Tibial nerve (tissue), 4 donors: Measurements from ENCODE around the gene PREX1. TPM values are rescaled to one million over a fixed set of nuclear protein-coding genes. Genes with fewer than 3 reads are reported as not detected.

ENCODE experiments used
- DNase-seq, 2 donors: peaks; one replicate each; pipeline ENCODE4 v3.0.0-alpha.2; 2019; ENCODE audit warnings: low spot score in 2 of 2
- H3K27ac ChIP-seq, 4 donors: fragments of 200-600 bp; sonication (generic) in 3 of 4; one replicate each; pipeline ENCODE4 v1.5.1; 2017 to 2019; ENCODE audit warnings: mild to moderate bottlenecking in 1 of 4
- H3K27me3 ChIP-seq, 2 donors: fragments of 200-600 bp; sonication (generic) in 1 of 2; one replicate each; pipeline versions ENCODE4 v1.5.1 to v1.6.0; 2017 to 2019
- H3K36me3 ChIP-seq, 3 donors: fragments of 200-600 bp; sonication (generic); one replicate each; pipeline ENCODE4 v1.5.1; 2018 to 2019
- H3K4me1 ChIP-seq, 4 donors: fragments of 200-600 bp; sonication (generic) in 3 of 4; one replicate each; pipeline ENCODE4 v1.5.1; 2017 to 2019
- H3K4me3 ChIP-seq, 4 donors: fragments of 200-600 bp; sonication (generic) in 3 of 4; one replicate each; pipeline ENCODE4 v1.5.1; 2017 to 2019; ENCODE audit warnings: mild to moderate bottlenecking in 1 of 4, moderate library complexity in 1 of 4
- H3K9me3 ChIP-seq, 4 donors: fragments of 200-600 bp; sonication (generic) in 3 of 4; one replicate each; pipeline ENCODE4 v1.5.1; 2017 to 2019
- EP300 ChIP-seq, 2 donors: sonication (generic); formaldehyde crosslinking; IDR thresholded peaks; one replicate each; pipeline ENCODE4 v1.6.1; 2017; ENCODE audit warnings: antibody characterized with exemption in 2 of 2, mild to moderate bottlenecking in 1 of 2
- POLR2A ChIP-seq, 2 donors: fragments of 450-650 bp; IDR thresholded peaks; one replicate each; pipeline ENCODE4 v1.6.1; 2017; ENCODE audit warnings: antibody characterized with exemption in 2 of 2, mild to moderate bottlenecking in 2 of 2, moderate library complexity in 2 of 2
- WGBS, 2 donors: methylation state at CpG; one replicate each; pipeline ENCODE4 v1.1.5; 2018; 5-methylcytosine and 5-hydroxymethylcytosine counted together
- total RNA-seq, 4 donors: library from RNA; depleted of rRNA; stranded (reverse); fragments of >200 nt; gene quantifications; one replicate each; pipeline ENCODE4 v1.1.0, GENCODE V29; 2016
- TF ChIP-seq, protein P1 (sequence below), 5 experiments: fragments of 200-600 bp in 3 of 5; fragments of 450-650 bp in 2 of 5; sonication (generic) in 3 of 5; IDR thresholded peaks; one replicate each; pipeline ENCODE4 v1.5.1; 2016 to 2019; ENCODE audit warnings: antibody characterized with exemption in 5 of 5, mild to moderate bottlenecking in 3 of 5, moderate library complexity in 2 of 5

The PREX1 gene
- total RNA-seq, 4 donors from 2014 or later, result 30.1 to 50.7 (median 32.5) TPM

DNA sequence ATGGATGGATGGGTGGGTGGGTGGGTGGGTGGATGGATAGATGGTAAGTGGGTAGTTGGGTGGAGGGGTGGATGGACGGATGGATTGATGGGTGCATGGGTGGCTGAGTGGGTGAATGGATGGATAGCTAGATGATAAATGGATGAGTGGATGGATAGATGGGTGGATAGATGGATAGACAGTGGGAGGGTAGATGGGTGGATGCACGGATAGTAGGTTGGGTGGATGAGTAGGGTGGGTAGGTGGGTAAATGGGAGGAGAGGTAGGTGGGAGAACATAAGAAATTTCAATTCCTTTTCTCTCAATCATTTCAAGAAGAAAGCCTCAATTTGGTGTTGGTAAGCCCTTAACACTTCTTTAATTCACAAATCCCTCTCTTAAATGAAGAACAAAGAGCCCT is 186.9 kb downstream of the PREX1 start:
- WGBS, 2 donors, result 87 to 88% methylated on average over 2 of the region's 2 CpGs
- Histone ChIP-seq H3K27ac (no peak overlapping the region), H3K9me3 (no peaks in the 10 kb centered on the region), H3K36me3 (peaks cover 0 to 97% (median 5%) of the 10 kb centered on the region in 3 donors), H3K4me3 (no peak overlapping the region), H3K4me1 (no peaks in the 10 kb centered on the region), H3K27me3 (no peaks in the 10 kb centered on the region)
- DNase-seq, result no peak
- TF ChIP-seq EP300 (IDR thresholded peaks at IDR 0.05) (no peak), POLR2A (IDR thresholded peaks at IDR 0.05) (no peak)
- TF ChIP-seq, protein P1, sequence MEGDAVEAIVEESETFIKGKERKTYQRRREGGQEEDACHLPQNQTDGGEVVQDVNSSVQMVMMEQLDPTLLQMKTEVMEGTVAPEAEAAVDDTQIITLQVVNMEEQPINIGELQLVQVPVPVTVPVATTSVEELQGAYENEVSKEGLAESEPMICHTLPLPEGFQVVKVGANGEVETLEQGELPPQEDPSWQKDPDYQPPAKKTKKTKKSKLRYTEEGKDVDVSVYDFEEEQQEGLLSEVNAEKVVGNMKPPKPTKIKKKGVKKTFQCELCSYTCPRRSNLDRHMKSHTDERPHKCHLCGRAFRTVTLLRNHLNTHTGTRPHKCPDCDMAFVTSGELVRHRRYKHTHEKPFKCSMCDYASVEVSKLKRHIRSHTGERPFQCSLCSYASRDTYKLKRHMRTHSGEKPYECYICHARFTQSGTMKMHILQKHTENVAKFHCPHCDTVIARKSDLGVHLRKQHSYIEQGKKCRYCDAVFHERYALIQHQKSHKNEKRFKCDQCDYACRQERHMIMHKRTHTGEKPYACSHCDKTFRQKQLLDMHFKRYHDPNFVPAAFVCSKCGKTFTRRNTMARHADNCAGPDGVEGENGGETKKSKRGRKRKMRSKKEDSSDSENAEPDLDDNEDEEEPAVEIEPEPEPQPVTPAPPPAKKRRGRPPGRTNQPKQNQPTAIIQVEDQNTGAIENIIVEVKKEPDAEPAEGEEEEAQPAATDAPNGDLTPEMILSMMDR (IDR thresholded peaks at IDR 0.05), result no peak

DNA sequence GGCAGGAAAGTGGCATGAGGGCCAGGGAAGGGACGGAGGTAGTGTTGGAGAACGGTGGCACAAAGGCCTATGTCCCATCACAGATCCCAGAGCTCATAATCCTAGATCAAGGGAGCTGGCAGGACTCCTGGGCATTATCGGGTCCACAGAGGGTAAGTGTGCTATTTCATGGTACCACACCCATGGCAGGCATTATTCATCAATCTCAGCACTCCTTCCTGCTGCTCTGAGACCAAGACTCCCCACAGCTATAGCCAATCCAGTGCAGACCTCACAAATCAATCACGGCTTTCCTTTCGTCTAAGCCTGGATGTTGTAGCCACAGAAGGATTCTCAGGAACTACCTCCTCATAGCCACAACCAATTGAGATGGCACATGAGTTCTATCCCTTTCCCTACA is 187.9 kb downstream of the PREX1 start:
- no peaks in the 10 kb centered on the region for H3K4me1 ChIP-seq
- H3K27me3 ChIP-seq, result no peaks in the 10 kb centered on the region
- DNase-seq, result no peak
- TF ChIP-seq EP300 (IDR thresholded peaks at IDR 0.05) (no peak), POLR2A (IDR thresholded peaks at IDR 0.05) (no peak)
- TF ChIP-seq, protein P1 (IDR thresholded peaks at IDR 0.05), result no peak
- H3K9me3 ChIP-seq, result no peaks in the 10 kb centered on the region
- H3K36me3 ChIP-seq, result peaks cover 0 to 97% (median 5%) of the 10 kb centered on the region in 3 donors
- WGBS, 2 donors, result 87 to 90% methylated on average over 5 of the region's 5 CpGs
- H3K27ac ChIP-seq, result no peak overlapping the region
- H3K4me3 ChIP-seq, result no peak overlapping the region

DNA sequence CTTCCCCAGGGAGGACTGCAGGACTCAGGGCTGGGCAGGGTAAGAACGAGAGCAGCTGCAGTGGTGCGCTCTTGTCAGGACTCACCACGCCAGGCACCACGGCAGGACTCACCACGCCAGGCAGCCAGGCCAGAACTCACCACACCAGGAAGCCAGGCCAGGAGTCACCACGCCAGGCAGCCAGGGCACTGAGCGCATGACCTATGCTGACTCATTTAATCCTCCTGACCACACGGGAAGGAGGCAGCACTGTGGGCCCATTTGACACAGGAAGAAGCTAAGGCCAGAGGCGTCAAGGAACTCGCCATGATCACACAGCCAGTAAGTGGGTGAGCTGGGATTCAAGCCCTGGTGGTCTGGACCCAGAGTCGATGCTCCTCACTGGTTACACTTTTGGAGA is 189.3 kb downstream of the PREX1 start:
- no peaks in the 10 kb centered on the region for H3K27me3 ChIP-seq
- no peak overlapping the region for H3K4me3 ChIP-seq
- H3K36me3 ChIP-seq, result peaks cover 0 to 96% (median 11%) of the 10 kb centered on the region in 3 donors
- no peaks in the 10 kb centered on the region for H3K4me1 ChIP-seq
- H3K9me3 ChIP-seq, result no peaks in the 10 kb centered on the region
- 78 to 88% methylated on average over 11 of the region's 11 CpGs for WGBS, 2 donors
- no peak for DNase-seq
- no peak overlapping the region for H3K27ac ChIP-seq
- TF ChIP-seq POLR2A (IDR thresholded peaks at IDR 0.05) (no peak), EP300 (IDR thresholded peaks at IDR 0.05) (no peak)
- TF ChIP-seq, protein P1 (IDR thresholded peaks at IDR 0.05), result no peak

DNA sequence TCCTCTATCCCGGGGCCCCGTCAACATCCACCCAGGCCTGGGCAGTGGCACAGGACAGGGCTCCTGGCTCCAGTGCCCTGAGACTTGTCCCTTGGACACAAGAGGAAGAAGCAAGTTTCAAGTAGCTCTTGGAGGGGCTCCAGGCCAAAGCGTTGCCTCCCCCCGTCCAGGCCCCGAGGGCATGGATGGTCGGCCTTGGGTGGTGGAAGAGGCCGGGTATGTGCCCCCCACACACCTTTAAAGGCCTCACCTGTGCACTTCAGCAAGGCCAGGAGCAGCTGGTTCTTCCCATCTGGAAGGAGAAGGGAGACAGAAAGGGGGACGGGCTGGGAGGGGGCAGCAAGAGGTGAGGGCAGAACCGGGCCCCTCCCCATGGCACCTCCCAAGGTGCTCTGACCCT is 190.3 kb downstream of the PREX1 start:
- H3K27me3 ChIP-seq, result no peaks in the 10 kb centered on the region
- H3K27ac ChIP-seq, result no peak overlapping the region
- H3K36me3 ChIP-seq, result peaks cover 0 to 96% (median 11%) of the 10 kb centered on the region in 3 donors
- H3K9me3 ChIP-seq, result no peaks in the 10 kb centered on the region
- no peak overlapping the region for H3K4me3 ChIP-seq
- H3K4me1 ChIP-seq, result no peaks in the 10 kb centered on the region
- no peak for DNase-seq
- no peak for TF ChIP-seq POLR2A (IDR thresholded peaks at IDR 0.05)
- no peak for TF ChIP-seq EP300 (IDR thresholded peaks at IDR 0.05)
- TF ChIP-seq, protein P1 (IDR thresholded peaks at IDR 0.05), result no peak
- WGBS, 2 donors, result 91 to 93% methylated on average over 7 to 9 of the region's 9 CpGs

DNA sequence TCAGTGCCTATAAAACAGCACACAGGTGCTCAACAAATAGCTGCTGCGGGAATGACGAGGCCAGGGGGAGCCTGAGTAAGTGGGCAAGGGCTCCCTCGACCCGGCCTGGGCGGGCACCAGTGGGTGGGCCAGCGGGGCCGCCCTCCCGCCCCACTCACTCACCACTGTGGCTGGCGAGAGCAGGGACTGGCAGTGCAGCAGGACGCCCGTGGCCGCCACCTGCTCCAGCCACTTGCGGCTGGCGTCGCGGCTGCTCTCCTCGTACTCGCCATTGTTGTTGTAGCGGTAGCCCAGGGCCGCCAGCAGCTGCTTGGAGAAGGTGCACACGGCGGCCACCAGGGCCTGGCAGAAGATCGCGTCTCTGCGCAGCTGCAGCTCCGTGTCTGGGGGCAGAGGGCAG is 191.5 kb downstream of the PREX1 start:
- H3K27me3 ChIP-seq, result no peaks in the 10 kb centered on the region
- no peak for DNase-seq
- H3K27ac ChIP-seq, result no peak overlapping the region
- no peak overlapping the region for H3K4me3 ChIP-seq
- TF ChIP-seq, protein P1 (IDR thresholded peaks at IDR 0.05), result no peak
- TF ChIP-seq EP300 (IDR thresholded peaks at IDR 0.05), result no peak
- TF ChIP-seq POLR2A (IDR thresholded peaks at IDR 0.05), result no peak
- no peaks in the 10 kb centered on the region for H3K4me1 ChIP-seq
- H3K9me3 ChIP-seq, result no peaks in the 10 kb centered on the region
- H3K36me3 ChIP-seq, result peaks cover 0 to 98% (median 11%) of the 10 kb centered on the region in 3 donors
- WGBS, 2 donors, result 73 to 92% methylated on average over 5 to 25 of the region's 26 CpGs
